SH-SY5Y (cell line): ENCODE measurements around the gene RANGAP1.

ENCODE experiments used
- GATA2 ChIP-seq: IDR thresholded peaks from 2 replicates; pipeline ENCODE4 v1.6.1; 2011; ENCODE audit warnings: mild to moderate bottlenecking, low read depth, low read length
- GATA3 ChIP-seq: IDR thresholded peaks from 2 replicates; pipeline ENCODE4 v1.6.1; 2011; ENCODE audit warnings: low read depth, mild to moderate bottlenecking, low read length, moderate library complexity

RANGAP1 gene

GRCh38 chr22:41256254-41257253 lies 29.4 kb downstream of the RANGAP1 start:
- no peak for TF ChIP-seq GATA2
- TF ChIP-seq GATA3: no peak

- TF ChIP-seq GATA3: no peak
- no peak for TF ChIP-seq GATA2
These were observed 31.8 kb downstream of the RANGAP1 start for GRCh38 chr22:41254230-41254629.

- TF ChIP-seq GATA2 (no peak), GATA3 (no peak)
These were observed 33.6 kb downstream of the RANGAP1 start for GRCh38 chr22:41252365-41252764.

DNA sequence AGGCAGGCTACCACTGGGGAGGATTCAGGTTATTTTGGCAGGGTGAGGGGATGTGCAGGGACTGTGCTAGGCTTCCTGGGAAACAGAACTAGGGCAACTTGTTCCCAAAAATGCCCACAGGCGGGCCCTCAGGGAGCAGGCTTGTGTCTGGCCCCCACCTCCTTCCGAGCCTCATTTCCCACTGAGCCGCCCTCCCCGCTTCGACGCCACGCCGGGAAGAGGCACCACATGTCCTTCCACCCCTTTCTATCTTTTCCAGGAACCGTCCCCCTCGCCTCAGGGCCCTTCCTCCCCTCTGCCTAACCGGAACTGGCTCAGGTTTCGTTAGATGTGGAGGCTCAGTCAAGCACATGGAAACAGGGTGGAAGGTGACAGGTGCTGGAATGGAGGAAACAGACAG lies 35.9 kb downstream of the RANGAP1 start:
- TF ChIP-seq GATA3 (no peak), GATA2 (no peak)

- TF ChIP-seq GATA3 (no peak), GATA2 (no peak)
These were observed 36.5 kb downstream of the RANGAP1 start for GRCh38 chr22:41249442-41249841.

- TF ChIP-seq GATA3: no peak
- no peak for TF ChIP-seq GATA2
These were observed 37.2 kb downstream of the RANGAP1 start for GRCh38 chr22:41248758-41249157.

GRCh38 chr22:41248314-41248713 lies 37.7 kb downstream of the RANGAP1 start:
- TF ChIP-seq GATA2 (no peak), GATA3 (no peak)

GRCh38 chr22:41247703-41248102 lies 38.3 kb downstream of the RANGAP1 start:
- TF ChIP-seq GATA2 (no peak), GATA3 (no peak)

DNA sequence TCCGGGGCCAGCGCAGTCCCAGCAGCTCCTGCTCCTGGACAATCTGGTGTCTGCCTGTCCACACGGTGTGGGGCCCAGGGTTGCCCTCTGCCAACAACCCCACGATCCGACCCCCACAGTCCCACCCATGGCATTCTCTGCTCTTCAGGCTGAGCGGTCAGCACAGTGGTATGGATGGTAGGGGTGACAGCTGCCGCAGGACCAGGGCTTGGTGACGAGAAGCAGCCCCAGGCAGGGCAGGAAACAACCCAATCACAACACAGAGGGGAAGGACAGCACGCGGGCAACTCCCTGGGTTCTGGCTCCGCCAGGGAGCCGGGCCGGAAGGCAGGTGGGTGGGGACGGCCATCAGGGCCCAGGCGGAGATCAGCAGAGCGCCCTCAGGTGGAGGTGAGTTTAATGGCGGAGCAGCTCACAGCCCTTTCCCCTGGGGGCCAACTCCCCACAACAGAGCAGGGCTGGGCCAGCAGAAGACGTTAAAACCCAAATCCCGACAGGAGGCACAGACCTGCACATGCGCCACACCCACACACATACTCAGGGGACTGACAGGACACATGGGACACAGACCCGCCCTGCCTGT lies 40.0 kb downstream of the RANGAP1 start:
- TF ChIP-seq GATA2 (no peak), GATA3 (no peak)

GRCh38 chr22:41243361-41243760 lies 42.6 kb downstream of the RANGAP1 start:
- TF ChIP-seq GATA2: no peak
- TF ChIP-seq GATA3: no peak

GRCh38 chr22:41242396-41243117 lies 43.4 kb downstream of the RANGAP1 start:
- no peak for TF ChIP-seq GATA2
- no peak for TF ChIP-seq GATA3

- TF ChIP-seq GATA3 (no peak), GATA2 (no peak)
These were observed 44.8 kb downstream of the RANGAP1 start for GRCh38 chr22:41241133-41241676.

DNA sequence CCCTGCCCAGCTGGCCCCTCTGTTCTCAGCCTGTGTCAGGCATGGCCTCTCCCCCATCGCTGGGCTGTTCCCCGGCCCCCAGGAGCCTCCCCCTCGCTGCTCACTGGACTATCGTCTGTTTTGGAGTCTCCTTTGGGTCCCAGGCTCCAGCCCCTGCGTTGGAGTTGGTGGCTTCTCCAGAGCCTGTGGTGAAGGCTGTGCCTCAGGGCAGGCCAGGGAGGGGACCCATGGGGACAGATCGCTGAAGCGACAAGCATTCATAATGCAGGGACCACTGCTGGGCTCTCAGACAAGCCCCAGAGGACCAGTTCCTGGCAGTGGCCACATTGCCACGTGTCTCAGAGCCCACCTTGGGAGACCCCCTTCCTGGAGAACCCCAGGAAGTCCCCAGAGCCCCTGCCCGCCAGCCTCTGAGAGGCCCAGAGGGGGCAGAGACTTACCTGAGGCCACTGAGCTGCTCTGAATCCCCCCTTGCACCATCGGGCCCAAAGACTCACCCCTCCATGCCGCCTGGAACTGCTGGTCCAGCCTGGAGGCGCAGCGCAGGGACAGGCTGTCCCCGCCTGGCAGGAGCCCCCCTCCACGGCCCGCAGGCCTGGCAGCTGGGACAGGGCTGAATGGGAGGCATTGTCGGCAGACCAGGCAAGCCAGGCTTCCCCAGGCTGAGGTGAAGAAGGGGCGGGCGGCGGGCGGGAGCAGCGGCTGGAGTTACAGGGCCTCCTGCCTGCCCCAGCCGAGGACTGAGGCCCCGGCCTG lies 45.4 kb downstream of the RANGAP1 start, which contains the start of gene CHADL:
Gene CHADL (minus strand): TSS at position 555 of the 756 bp plus-strand sequence. CDS start 50 bp downstream, at position 505.
- TF ChIP-seq GATA2: no peak
- TF ChIP-seq GATA3: no peak

DNA sequence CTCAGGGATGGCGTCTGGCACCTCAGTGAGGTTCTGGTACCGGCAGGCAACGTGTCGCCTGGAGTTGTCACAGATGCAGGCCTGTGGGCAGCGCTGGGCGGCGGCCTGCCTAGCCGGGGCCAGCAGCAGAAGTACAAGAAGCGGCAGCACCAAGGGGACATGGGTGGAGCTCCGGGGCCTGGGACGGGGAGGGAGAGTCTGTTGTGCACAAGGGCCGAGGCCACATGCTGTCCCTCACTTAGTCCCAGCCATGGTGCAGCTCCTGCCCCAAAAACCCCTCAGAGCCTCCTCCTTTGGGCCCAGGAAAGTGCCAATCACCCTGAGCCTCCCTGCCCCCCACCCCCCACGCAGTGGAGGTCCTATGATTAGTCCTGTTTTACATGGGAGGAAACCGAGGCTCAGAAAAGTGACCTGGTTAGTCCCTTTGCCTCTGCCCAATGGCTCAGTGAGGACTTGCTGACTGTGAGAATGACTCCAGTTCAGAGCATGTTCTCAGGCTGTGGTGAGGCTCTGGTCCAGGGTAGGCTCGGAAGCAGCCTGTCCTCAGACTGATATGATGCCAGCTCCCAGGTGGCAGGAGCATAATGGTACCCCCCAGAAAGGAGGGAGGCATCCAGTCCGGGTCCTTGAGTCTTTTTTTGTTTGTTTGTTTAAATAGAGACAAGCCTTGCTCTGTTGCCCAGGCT lies 46.4 kb downstream of the RANGAP1 start:
- TF ChIP-seq GATA2 (no peak), GATA3 (no peak)
